WI38 (cell line): ENCODE results near the gene AFF3.

ENCODE experiments used
- H3K4me3 ChIP-seq: 2 replicates; pipeline ENCODE4 v1.5.1; 2011; ENCODE audit warnings: low read depth, mild to moderate bottlenecking, control low read depth, low read length
- TF ChIP-seq, protein P1 (sequence below): IDR thresholded peaks from 2 replicates; pipeline ENCODE4 v1.5.1; 2012; ENCODE audit warnings: low read depth, mild to moderate bottlenecking, control low read depth, low read length

The AFF3 gene

DNA sequence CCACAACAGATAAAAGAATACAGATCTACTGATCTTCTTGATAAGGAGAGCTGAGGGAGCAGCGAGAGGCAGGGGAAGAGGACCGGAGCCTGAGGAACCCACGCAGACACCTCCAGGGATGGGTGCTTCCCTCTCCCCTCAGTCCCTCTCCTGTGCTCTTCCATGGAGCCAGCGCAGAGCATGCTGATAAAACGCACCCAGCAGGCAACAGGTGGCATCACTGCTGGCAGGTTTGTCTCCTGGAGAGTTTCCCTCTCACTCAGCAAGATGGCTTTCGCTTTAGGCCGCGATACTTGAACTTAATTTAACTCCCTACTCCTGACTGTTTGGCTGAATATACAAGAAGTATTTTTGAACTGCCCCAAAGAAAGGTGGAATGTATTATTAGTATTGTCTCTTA lies 489.5 kb downstream of the AFF3 start:
- TF ChIP-seq, protein P1, sequence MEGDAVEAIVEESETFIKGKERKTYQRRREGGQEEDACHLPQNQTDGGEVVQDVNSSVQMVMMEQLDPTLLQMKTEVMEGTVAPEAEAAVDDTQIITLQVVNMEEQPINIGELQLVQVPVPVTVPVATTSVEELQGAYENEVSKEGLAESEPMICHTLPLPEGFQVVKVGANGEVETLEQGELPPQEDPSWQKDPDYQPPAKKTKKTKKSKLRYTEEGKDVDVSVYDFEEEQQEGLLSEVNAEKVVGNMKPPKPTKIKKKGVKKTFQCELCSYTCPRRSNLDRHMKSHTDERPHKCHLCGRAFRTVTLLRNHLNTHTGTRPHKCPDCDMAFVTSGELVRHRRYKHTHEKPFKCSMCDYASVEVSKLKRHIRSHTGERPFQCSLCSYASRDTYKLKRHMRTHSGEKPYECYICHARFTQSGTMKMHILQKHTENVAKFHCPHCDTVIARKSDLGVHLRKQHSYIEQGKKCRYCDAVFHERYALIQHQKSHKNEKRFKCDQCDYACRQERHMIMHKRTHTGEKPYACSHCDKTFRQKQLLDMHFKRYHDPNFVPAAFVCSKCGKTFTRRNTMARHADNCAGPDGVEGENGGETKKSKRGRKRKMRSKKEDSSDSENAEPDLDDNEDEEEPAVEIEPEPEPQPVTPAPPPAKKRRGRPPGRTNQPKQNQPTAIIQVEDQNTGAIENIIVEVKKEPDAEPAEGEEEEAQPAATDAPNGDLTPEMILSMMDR: no peak
- H3K4me3 ChIP-seq: no peak overlapping the region

GRCh38 chr2:99651930-99652670 lies 490.3 kb downstream of the AFF3 start:
- no peak overlapping the region for H3K4me3 ChIP-seq
- TF ChIP-seq, protein P1: no peak

- TF ChIP-seq, protein P1: no peak
- H3K4me3 ChIP-seq: no peak overlapping the region
Measured at GRCh38 chr2:99648906-99649789, 493.2 kb downstream of the AFF3 start.

- TF ChIP-seq, protein P1: no peak
- no peak overlapping the region for H3K4me3 ChIP-seq
Measured at GRCh38 chr2:99648178-99648844, 494.1 kb downstream of the AFF3 start.

DNA sequence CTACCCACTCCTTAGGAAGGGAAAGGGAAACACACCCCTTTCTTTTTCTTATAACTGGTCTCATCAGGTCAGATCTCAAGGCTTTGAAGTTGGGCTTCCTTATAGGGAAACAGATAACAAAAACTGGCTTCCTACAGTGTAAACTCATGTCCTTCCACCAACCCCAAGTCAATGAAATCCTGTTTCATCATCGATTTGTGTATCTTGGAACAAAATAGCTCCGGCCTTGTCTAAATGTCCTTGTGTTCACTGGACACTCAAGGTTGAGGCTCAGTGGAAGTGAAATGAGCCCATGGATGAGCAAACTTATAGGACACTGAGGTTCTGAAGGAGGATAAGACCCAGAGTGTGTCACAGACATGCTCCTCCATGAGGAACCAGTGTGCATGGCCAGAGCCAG lies 496.4 kb downstream of the AFF3 start:
- no peak overlapping the region for H3K4me3 ChIP-seq
- TF ChIP-seq, protein P1: no peak

DNA sequence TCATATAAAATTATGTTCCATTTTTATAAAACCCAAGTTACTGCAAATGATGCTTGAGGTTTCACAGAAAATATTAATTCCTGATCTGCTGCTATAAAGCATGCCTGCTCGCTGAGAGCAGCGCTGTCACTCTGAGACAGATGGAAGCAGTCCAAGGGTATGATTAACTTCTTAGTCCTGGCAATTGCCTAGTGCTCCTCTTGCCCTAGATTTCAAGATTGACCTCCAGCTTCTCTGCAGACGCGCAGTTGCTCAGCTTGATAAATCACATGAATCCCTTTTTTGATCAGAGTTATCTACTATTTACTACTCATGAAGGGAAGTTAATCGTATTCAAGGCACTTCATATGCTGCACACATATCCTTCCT lies 498.0 kb downstream of the AFF3 start:
- TF ChIP-seq, protein P1: no peak

More for the DNA sequence above, 498.0 kb downstream of the AFF3 start:
- no peak overlapping the region for H3K4me3 ChIP-seq
